ENCODE measurements around the gene ERGIC1. TPM values are rescaled to one million over a fixed set of nuclear protein-coding genes. Genes with fewer than 3 reads are reported as not detected.

ERGIC1 gene
- total RNA-seq, 1 experiment from 2014 or later, result 77.0 TPM

DNA sequence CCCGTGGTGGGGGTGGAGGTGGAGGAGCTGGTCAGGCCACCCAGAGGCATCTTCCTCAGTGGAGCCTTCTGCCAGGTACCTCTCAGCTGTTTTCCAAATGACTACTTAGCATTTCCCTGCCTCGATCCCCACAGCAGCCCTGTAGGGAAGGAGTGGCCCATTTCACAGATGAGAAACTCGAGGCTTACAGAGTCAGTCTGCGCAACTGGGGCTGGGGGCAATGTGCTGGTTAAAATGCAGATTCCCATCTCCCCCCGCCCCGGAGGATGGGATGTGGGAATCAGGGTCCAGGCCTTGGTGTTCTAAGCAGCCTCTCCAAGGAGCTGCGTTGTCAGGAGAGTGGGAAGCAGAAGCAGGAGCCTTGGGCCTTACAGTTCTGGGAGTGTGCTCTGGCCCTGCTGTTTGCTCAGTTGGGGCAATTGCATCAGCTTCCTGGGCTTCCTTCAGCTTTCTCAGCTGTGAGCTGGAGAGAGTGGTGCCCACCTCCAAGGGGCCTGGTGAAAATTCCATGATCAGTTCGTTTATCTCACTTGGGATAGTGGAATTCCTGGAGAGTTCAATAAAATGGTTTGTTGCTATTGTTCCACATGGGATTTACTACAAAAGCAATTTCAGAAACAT lies 19.4 kb downstream of the ERGIC1 start:
- peaks cover 3 to 10% (median 9%) of the 10 kb centered on the region in 3 experiments; a peak in 6 of 7 replicates for H3K36me3 Mint-ChIP-seq (ENCODE audit: insufficient read depth in 1 of 3, low read depth in 3 of 3)
- Histone ChIP-seq H2AFZ (ENCODE audit: low read length) (no peak overlapping the region), H3K56ac (ENCODE audit: insufficient read length, low read depth, low read length) (no peak overlapping the region), H3K14ac (ENCODE audit: insufficient read depth, low read length) (no peak overlapping the region), H2BK12ac (ENCODE audit: insufficient read length, low read depth, low read length) (no peak overlapping the region), H3K27ac (ENCODE audit: insufficient read length, low read depth, low read length) (no peak overlapping the region), H4K20me1 (ENCODE audit: control insufficient read depth, insufficient read depth, insufficient read length) (peaks cover 3% of the 10 kb centered on the region), H3K23me2 (ENCODE audit: insufficient read length, low read depth, low read length, poor library complexity, severe bottlenecking) (no peaks in the 10 kb centered on the region), H3K18ac (ENCODE audit: insufficient read length, low read depth, low read length) (no peak overlapping the region), H3T11ph (ENCODE audit: low read length) (no peak overlapping the region), H2BK120ac (ENCODE audit: low read depth, low read length, poor library complexity, severe bottlenecking) (no peak overlapping the region), H4K5ac (ENCODE audit: insufficient read length, low read depth, low read length) (no peak overlapping the region), H2AK5ac (ENCODE audit: insufficient read length, low read length) (no peak overlapping the region), H3K4me2 (ENCODE audit: insufficient read depth, insufficient read length, low read length) (no peak overlapping the region), H3K79me2 (ENCODE audit: insufficient read depth, low read length) (peaks cover 9% of the 10 kb centered on the region; the same call in 1 of the 2 replicates), H2BK20ac (ENCODE audit: low read depth, low read length, poor library complexity, severe bottlenecking) (no peak overlapping the region), H3K79me1 (ENCODE audit: insufficient read depth, low read depth, low read length, poor library complexity, severe bottlenecking) (peaks cover 6% of the 10 kb centered on the region), H4K91ac (ENCODE audit: insufficient read length, low read depth, low read length) (no peak overlapping the region), H4K8ac (replicated peaks; ENCODE audit: insufficient read length, low read depth, low read length) (no peak overlapping the region), H2BK5ac (ENCODE audit: insufficient read length, low read length) (no peak overlapping the region), H3K9me3 (ENCODE audit: control insufficient read depth, low read depth, low read length) (no peaks in the 10 kb centered on the region), H3K4ac (ENCODE audit: low read depth, low read length) (no peak overlapping the region; the same call in 1 of the 2 replicates), H3K27me3 (ENCODE audit: insufficient read depth, low read length) (no peaks in the 10 kb centered on the region), H3K4me1 (ENCODE audit: insufficient read depth, low read length) (no peaks in the 10 kb centered on the region; the same call in 1 of the 2 replicates), H2BK15ac (ENCODE audit: low read depth, low read length) (no peak overlapping the region), H3K23ac (ENCODE audit: insufficient read length, low read depth, low read length) (no peak overlapping the region), H3K9ac (ENCODE audit: extremely low read depth, insufficient read length, low read length) (no peak overlapping the region)
- peak overlapping the region in 2 of 3 experiments; percentile 74 to 86 for H3K27ac Mint-ChIP-seq
- no peak overlapping the region for H3K4me3 Mint-ChIP-seq
- WGBS (ENCODE audit: extremely low coverage, insufficient read length, low lambda C conversion rate), result no CpG with 5 or more reads among the region's 8 CpGs
- H3K4me1 Mint-ChIP-seq, result peaks cover 27 to 28% of the 10 kb centered on the region in 2 experiments
- no peak for DNase-seq
- H3K27me3 Mint-ChIP-seq (ENCODE audit: low read depth), result no peaks in the 10 kb centered on the region
- no peak for TF ChIP-seq CTCF (conservative IDR thresholded peaks at IDR 0.05)
- no peaks in the 10 kb centered on the region for H3K9me3 Mint-ChIP-seq

All from H9 (cell line).